ENCODE data around the gene PMP22. TPM values are rescaled to one million over a fixed set of nuclear protein-coding genes. Genes with fewer than 3 reads are reported as not detected.

The PMP22 gene
- total RNA-seq, 1 donor: 38.0 TPM

- TF ChIP-seq CTCF (IDR thresholded peaks at IDR 0.05; ENCODE audit: insufficient read depth, low read depth, low read length): no peak
- H3K4me3 ChIP-seq (ENCODE audit: low read depth, low read length): no peak overlapping the region
- DNase-seq (ENCODE audit: low read depth): no peak
Observed at GRCh38 chr17:15249487-15249886, 15.6 kb downstream of the PMP22 start.

- no peak for DNase-seq (ENCODE audit: low read depth)
- no peak overlapping the region for H3K4me3 ChIP-seq (ENCODE audit: low read depth, low read length)
- peak; percentile 50 for TF ChIP-seq CTCF (IDR thresholded peaks at IDR 0.05; ENCODE audit: insufficient read depth, low read depth, low read length)
Observed at GRCh38 chr17:15247891-15248529, 17.1 kb downstream of the PMP22 start.

GRCh38 chr17:15245054-15245453, 20.1 kb downstream of the PMP22 start:
- H3K4me3 ChIP-seq (ENCODE audit: low read depth, low read length): no peak overlapping the region
- TF ChIP-seq CTCF (IDR thresholded peaks at IDR 0.05; ENCODE audit: insufficient read depth, low read depth, low read length): no peak
- no peak for DNase-seq (ENCODE audit: low read depth)

- no peak overlapping the region for H3K4me3 ChIP-seq (ENCODE audit: low read depth, low read length)
- no peak for TF ChIP-seq CTCF (IDR thresholded peaks at IDR 0.05; ENCODE audit: insufficient read depth, low read depth, low read length)
- no peak for DNase-seq (ENCODE audit: low read depth)
Observed at GRCh38 chr17:15240644-15241043, 24.5 kb downstream of the PMP22 start.

GRCh38 chr17:15239491-15239890, 25.6 kb downstream of the PMP22 start:
- TF ChIP-seq CTCF (IDR thresholded peaks at IDR 0.05; ENCODE audit: insufficient read depth, low read depth, low read length): no peak
- H3K4me3 ChIP-seq (ENCODE audit: low read depth, low read length): no peak overlapping the region
- DNase-seq (ENCODE audit: low read depth): no peak

- DNase-seq (ENCODE audit: low read depth): no peak
- no peak overlapping the region for H3K4me3 ChIP-seq (ENCODE audit: low read depth, low read length)
- no peak for TF ChIP-seq CTCF (IDR thresholded peaks at IDR 0.05; ENCODE audit: insufficient read depth, low read depth, low read length)
Observed at GRCh38 chr17:15238676-15239422, 26.3 kb downstream of the PMP22 start.

All from fibroblast of villous mesenchyme (primary cell).